ENCODE measurements around the gene CBX1.

DNA sequence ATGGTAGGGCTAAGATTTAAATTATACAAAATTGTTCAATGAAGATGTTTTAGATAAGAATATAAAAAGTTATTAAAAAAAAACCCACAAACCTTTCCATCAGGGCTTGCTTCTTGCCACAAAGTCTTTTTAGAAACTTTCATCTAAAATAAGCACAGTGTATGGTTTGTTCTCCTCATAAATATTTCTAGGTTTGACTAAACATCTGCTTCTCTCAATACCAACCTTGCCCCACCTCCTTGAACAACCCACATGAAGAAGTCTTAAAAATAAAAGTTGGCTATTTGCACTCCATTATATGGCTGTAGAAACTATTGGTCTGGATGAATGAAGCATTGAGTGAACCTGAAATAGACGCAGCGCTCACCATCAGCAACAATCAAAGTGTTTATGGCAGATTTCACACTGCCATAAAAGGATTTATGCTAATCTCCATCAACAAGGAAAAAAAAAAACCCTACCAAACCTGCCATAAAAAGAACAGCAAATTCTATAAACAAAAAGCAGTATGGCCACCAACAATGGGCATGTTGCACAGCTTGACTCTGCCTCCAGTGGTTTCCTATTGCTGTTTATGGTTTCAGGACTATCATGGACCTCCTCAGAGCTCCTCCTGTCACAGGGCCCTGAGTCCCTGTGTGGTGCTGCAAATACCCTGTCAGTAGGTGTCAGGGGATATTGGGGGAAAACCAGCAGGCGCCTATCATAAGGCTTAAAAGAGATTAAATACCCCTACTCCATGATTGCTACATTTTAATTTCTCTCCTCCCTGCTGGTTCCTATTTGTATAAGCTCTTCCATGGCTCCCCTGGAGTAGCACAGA, 43.9 kb upstream of the CBX1 start:
- no peak for TF ChIP-seq CTCF (IDR thresholded peaks at IDR 0.05)
- no peak for TF ChIP-seq ZFX (IDR thresholded peaks at IDR 0.05; ENCODE audit: borderline replicate concordance)
